Cortex of kidney (tissue), 1 donor: ENCODE data around the gene MYCBP.
"Not testable (repeated sequence)": the region's sequence is repeated elsewhere in the genome, so short reads cannot be mapped to it uniquely, and the experiment has no call there.

ENCODE experiments used
- DNase-seq: peaks from one replicate; lab custom pipeline; 2025; lab: John Stamatoyannopoulos, UW

MYCBP gene

DNA sequence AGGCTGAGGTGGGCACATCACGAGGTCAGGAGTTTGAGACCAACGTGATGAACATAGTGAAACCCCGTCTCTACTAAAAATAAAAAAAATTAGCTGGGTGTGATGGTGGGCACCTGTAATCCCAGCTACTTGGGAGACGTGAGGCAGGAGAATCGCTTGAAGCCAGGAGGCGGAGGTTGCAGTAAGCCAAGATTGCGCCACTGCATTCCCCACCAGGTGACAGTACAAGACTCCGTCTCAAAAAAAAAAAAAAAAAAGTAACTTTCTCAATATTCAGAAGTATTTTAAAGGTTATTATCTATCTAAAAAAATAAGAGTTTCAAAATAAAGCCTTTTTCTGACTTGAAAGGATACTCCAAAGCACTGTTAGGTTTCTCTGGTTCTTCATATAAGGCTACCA lies 5.9 kb downstream of the MYCBP start:
- DNase-seq = no peak

DNA sequence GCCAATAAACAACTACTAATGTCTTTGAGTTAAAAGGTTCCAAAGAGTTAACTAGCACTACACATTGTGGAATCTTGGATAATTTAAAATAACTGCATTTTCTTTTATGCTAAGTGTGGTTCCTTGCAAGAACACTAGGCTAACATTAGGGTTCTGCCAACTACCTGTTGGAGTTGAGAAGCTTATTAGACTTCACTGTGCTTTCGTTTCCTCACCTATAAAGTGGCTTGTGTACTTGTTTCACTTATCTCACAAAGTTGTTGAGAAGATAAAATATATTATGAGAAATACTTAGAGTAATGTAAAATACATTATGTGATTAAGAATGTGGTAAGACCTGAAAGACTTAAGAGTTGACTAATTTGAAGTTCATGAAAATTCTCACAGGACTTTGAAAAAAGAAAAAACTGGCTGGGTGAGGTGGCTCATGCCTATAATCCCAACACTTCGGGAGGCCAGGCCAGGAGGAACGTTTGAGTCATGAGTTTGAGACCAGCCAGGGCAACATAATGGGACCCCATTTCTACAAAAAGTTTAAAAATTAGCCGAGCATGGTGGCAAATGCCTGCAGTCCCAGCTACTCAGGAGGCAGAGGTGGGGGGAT lies 7.9 kb downstream of the MYCBP start:
- no peak for DNase-seq

DNA sequence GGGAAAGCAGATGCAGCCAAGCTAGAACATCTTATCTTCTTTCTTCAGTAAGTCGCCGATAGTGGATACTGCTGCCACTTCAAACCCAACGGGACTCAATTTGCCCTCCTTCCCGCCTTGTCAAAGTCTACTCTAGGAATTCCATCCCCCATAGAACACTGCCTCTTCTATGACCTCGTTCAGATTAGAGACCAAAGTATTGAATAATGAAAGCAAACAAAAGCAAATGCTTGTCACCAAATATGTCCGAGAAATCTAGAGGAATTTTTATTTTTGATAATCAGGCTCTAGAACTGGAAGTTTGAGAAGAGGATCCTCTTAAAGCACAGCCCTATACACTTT lies 12.7 kb downstream of the MYCBP start:
- no peak for DNase-seq

DNA sequence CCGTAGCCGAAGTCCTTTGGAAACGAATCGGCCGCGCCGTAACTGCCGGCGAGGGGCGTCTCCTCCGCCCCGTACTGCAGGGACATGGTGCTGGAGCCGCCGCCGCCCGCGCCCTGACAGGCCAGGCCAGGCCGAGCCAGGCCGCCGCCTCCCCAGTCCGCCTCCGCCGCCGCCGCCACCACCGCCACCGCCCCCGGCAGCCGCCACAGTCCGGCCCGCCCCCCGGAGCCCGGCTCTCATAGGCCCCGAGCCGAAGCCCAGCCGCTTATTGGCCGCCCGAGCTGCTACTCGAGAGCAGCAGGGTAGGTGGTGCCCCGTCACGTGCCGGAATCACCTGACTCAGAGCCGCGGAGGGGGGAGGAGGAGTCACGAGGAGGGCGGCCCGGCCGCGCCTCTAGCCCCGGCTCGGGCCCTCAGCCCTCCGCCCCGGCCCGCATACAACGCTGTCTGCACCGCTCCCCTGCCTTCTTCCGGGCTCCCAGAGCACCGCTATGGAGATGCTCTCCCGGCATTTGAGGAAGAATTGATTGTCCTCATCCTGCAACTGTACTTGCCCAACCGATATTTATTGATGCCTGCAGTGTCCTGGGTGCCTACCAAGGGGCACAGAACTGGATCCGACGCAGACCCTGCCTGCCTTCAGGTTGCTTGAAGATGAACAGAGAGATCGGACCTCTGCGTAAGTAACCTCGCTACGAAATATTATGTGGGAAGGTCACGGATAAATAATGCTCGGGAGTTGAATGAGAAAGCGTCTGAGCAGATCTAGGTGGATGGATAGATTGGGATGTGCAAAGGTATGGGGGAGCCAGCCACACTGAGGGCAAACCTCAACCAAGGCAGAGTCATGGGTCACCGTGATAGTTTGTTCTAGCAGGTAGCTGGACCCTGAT lies 13.3 kb downstream of the MYCBP start, which contains the start of gene RRAGC:
Gene RRAGC (minus strand): TSS at position 212 of the 893 bp plus-strand sequence. CDS start 126 bp downstream, at position 86.
- DNase-seq = peak; percentile 98

DNA sequence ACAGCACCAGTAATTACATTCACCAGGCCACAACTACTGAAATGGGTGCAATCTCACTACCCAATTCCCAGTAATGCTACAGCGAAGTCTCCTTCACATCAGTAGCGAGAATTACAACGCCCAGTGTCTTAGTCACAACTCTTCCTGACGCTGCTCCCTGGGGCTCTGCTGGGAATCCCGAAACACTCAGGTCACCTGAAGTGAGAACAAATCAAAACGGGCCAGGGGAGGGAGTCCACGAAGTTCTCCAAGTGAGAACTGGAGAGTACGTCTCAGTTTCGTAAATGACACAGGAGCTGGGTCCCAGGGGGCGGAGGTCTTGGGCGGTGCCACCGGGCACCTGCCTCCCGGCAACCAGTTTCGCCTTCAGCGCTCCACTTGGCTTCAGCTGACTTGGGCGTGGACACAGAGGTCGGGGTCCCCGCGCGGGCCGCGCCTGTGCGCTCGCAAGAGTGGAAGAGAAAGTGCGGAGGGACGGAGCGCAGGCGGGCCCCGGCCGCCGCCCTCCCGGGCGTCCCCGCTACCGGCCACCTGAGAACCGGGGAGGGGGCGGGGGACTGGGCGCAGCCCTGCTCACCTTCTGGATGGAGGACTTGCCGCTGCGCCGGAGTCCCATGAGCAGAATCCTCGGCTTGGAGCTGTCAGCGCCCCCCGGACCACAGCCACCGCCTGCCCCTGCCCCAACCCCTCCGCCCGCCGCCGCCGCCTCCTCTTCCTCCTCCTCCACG lies 14.2 kb downstream of the MYCBP start:
- no peak for DNase-seq

DNA sequence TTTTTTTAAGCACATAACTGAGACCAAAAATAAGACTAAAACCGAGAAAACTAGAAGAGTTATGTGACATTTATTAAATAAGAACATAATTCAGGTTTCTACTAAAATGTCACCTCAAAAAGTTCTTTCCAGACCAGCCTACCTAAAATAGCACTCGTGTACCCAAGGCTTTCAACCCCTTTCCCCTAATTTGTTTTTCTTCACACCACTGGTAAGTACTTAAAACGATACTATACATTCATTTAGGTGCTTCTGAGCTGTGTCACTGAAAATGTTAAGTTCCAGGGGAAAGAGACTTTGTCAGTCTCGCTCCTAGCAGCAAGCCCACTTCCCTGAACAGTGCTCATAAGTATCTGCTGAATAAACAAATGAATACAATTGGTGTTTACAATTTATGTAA lies 20.4 kb downstream of the MYCBP start:
- DNase-seq = no peak

DNA sequence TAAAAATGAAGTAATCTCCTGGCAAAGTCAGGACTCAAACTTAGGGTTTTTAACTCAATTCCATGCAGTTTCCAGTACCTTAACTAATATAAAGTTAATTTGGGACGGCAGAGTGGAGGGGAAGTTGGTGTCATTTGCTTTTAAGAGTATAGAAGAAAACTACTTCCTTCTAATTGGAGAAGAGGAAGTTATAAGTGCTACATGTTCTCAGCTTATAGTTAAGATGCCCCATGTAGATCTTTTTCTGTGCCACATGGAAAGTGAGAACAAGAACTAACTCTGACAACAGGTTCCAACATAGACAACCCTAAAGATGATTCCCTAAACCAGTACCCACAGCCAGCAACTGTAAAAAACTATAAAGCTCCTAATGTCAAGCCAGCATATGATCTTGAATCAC lies 25.1 kb downstream of the MYCBP start:
- DNase-seq = no peak

DNA sequence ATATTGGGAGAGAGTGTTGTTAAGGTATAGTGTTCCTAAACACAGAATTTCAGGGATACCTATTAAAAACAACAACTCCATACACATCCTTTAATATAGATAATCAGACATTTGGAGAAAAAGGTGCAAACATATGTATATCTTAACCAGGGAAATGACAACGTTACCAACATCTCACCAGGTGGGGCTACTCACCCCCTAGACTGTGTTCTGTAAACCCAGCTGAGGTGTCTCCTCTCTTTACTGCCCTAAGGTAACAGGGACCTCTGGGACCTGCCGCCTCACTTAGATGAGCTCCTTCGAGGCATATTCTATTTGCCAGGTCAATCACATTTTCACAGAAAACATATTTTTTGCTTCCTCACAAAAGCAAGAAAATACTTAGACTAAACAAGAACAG lies 26.9 kb downstream of the MYCBP start:
- DNase-seq = no peak

DNA sequence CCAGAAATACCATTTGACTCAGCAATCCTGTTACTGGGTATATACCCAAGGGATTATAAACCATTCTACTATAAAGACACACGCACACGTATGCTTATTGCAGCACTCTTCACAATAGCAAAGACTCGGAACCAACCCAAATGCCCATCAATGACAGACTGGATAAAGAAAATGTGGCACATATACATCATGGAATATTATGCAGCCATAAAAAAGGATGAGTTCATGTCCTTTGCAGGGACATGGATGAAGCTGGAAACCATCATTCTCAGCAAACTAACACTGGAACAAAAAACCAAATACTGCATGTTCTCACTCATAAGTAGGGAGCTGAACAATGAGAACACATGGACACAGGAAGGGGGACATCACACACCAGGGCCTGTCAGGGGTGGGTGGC lies 28.1 kb downstream of the MYCBP start:
- DNase-seq = not testable (repeated sequence)

DNA sequence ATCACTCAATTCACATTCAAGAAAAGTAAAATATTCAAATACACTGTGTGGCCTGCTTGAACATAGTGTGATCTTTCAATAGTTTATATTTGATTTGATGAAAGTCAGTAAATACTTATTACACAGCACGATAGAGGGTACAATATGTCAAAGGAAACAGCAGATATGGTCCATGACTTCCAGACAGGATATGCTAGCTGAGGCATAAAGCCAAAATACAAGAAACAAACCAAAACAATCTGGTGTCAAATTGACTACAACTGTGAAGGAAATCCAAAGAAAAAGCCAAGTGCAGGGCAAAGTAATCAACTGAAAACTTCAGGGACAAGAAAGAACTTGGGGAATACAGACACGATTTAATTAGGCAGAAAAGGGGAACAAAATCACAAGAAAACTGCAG lies 32.9 kb downstream of the MYCBP start:
- no peak for DNase-seq

DNA sequence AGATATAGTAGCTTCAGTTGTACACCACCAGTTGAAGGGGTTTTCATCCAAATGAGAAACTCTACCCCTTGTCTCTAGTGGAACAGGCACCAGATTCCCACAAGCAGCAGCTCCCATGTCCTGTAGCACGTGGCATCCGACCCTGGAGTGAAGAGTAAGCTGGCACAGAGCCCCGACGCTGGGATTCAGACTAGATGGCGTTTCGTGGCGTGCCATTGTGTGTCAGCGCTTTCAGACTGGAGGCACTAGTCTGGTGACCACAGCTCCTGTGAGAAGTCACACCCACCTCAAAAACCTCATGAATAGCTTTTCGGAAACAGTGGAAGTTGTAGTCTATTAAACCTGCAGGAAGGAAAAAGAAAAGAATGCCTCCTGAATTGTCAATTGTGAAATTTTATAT lies 33.8 kb downstream of the MYCBP start:
- DNase-seq = no peak

DNA sequence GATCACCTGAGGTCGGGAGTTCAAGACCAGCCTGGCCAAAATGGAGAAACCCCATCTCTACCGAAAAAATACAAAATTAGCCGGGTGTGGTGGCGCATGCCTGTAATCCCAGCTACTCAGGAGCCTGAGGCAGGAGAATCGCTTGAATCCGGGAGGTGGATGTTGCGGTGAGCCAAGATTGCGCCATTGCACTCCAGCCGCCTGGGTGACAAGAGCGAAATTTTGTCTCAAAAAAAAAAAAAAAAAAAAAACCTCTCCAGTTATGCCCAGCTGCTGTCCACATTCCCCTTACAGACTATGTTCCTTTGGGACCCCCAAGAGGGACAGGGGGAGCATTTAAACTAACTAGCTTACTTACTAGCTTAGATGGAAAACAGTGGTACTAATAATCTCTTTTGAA lies 36.8 kb downstream of the MYCBP start:
- not testable (repeated sequence) for DNase-seq

DNA sequence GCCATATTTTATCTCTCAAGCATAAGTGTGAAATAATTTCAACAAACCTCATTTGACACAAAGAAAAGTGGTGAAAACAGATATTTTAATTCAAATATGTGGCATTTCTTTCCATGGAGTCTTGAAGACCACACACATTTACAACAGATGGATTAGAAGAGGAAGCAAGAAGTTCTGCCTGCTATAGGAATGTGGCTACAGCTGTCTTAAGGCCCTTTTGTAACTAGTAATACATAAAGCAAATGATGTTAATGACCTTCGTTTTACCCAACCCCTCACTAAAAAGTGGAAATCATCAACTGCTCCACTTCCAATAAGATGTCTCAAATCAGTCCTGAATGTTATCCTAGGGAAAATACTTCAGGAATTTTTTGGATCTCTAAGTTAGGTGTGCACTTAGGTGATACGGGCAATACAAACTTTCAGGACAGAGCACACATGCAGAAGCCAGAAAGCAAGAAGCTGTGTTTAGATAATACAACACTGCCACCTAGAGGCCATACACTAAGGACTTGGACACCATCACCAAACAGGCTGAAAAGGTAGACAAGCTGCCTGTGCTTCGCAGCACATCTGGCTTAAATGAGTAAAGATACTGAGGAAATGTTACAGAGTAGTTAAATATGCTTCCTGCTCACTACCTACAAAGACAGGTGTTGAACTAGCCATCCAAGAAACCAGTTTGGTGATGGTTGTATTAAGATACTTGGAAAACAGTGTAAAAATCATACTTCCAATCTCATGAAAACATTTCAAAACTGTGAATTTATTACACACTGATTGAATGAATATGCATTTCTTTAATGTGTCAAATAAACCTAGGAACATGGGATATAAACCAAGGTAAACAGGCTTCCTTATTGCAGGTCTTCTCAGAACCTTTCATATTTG lies 38.0 kb downstream of the MYCBP start:
- DNase-seq = no peak

DNA sequence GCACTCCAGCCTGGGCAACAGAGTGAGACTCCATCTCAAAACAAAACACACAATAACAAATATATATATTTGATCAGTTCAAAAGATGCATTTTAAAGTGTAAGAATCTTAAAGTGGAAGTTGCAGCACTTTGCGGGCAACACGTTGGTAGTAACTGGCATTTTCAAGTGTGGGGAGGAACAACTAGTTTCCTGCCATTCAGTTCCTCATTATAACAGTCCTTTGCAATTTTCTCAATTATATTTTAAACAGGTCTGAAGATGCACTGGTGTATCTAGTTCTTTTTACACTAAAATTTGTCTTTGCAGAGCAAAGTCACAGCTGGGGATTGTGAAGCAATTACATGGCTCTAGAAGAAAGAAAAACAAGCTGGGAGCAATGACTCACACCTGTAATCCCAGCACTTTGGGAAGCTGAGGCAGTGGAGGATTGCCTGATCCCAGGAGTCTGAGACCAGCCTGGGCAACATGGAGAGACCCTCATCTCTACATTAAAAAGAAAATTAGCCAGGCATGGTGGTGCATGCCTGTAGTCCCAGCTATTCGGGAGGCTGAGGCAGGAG lies 38.8 kb downstream of the MYCBP start:
- no peak for DNase-seq

DNA sequence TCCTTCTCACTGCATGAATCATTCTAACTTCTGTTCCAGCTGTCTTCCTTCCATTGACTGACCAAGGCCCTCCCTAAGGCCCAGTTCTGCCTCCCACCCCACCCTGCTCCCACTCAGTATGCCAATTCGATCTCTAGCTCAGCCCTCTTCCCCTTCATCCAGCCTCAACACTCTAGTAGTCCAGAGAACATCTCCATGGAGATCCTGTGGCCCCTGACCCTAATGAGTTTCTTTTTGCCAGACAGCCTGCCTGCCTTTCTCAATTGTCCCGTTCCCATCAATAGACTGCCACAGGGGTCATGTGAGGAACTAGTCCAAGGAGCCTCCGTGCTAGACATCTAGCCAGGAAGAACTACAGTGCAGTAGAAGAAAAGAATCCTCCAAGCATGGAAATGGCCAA lies 40.0 kb downstream of the MYCBP start:
- DNase-seq = no peak

DNA sequence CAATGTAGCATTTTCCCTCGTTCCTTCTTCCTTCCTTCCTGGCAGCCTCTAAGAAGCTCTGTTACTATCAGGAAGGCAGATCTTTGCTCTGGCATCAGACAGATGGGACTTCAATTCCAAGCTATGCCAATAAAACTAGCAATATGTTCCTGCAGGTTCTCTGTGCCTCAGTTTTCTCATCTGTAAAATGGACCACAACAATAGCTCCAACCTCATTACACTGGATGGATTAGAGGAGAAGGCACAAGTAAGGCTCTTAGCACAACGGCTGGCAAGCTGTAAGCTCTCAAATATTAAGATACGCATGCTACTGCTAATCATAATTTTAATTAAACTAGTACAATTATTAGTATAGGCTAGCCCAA lies 40.8 kb downstream of the MYCBP start:
- DNase-seq = no peak

DNA sequence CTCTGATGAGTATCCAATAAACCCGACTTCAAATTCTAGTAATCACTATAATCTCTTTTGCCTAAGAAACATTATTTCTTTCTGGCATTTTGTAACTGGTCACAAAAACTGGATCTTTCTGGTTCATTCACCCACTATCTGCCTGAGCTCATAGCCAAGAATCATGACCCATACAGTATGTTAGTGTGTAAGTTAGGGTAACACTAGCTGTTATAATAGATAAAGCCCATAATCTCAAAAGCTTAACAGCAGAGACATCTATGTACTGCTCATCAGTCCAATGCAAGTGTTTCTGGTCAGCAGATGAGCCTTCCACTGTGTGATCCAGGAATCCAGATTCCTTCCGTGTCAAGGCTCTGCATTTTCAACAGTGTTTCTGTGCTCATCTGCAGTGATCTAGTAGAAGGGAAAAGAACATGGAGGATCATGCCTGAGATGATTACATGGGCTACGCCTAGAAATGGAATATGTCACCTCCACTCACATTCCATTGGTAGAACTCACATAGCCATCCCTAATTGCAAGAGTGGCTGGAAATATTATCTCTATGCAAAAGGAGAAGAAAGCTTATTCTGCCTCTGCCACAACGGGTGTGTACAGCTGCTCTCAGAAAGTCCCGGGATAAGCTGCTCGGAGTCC lies 41.3 kb downstream of the MYCBP start:
- DNase-seq = no peak

DNA sequence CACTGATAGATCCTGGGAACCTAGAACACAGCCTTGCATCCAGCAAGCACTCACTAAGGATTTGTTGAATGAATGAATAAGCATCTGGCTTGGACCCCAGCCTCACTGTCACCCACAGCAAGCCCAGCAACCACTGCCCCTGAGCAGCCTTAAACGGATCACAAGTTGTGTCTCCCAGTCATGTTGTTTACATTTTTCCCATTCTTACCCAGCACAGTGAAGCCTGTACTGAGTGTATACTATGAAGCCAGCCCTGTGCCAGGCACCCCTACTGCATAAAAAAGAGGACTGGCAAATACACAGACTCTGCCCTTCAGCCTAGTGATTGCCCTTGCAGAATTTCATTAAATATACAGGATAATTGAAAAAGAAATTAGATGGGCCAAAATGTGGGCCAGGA lies 43.8 kb downstream of the MYCBP start:
- no peak for DNase-seq

DNA sequence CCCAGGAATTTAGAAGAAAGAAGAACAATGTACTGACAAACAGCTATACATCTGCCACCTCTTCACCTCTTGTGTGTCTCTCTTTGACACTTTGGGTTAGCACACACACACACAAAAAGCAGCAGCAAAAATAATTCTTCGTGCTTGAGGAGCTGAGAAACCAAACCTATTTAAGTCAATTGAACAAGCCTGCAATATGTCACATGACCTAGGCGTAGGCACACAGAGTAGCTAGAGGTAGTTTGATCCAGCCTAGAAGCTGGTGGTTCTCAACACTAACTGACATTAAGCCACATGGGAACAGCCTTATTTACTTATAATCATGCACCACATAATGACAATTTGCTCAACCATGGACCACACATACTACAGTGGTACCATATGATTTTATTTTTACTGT lies 45.8 kb downstream of the MYCBP start:
- no peak for DNase-seq

DNA sequence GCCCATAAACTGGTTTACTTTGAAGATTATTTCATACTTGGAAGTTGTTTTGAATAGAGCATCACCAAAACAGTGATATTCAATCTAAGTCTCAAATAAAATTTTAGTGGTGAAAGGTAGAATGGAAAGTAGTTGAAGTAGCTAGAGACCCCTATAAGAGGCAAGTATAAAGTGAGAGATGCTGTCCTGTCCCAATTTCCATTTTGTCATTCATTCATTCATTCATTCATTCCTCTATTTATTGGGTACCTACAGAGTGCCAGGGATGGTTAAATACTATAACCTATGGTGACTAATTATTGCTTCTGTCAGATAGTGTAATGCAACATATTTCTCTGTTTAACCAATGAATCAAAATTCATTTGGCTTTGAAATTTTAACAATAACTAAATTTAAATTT lies 46.3 kb downstream of the MYCBP start:
- no peak for DNase-seq

DNA sequence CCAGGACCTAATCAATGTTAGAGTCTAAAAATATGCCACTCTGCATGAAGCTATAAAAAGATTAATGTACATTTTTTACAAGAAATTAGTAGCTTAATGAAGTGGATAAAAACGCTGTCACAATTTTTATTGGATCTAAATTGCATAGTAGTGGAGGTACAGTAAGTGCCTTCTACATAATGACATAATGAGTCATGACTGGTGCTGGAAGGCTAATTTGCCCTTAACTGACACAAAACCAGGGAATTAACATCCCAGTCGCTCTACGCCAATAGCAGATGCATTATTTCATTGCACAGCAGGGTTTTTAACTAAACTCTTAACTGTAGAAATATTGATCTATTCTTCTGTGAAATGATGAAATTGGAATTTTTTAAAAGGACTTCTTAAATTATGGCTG lies 46.9 kb downstream of the MYCBP start:
- no peak for DNase-seq
